ENCODE results near the gene ITIH1.

- TF ChIP-seq CTCF (IDR thresholded peaks at IDR 0.05): no peak
- no peak for TF ChIP-seq PBX3 (IDR thresholded peaks at IDR 0.05)
- TF ChIP-seq MAX (IDR thresholded peaks at IDR 0.05): no peak
- no peak for TF ChIP-seq KDM1A (IDR thresholded peaks at IDR 0.05; ENCODE audit: low read depth)
- no peak for TF ChIP-seq EP300 (IDR thresholded peaks at IDR 0.05)
- TF ChIP-seq PHF8 (IDR thresholded peaks at IDR 0.05; ENCODE audit: borderline replicate concordance, low read depth): no peak
- no peak for TF ChIP-seq POLR2A (IDR thresholded peaks at IDR 0.05; ENCODE audit: low read length)
- no peak for TF ChIP-seq USF2 (IDR thresholded peaks at IDR 0.05)
- no peak for TF ChIP-seq NPAS2 (CRISPR knock-in tag; IDR thresholded peaks at IDR 0.05; ENCODE audit: borderline replicate concordance)
- TF ChIP-seq ELK1 (IDR thresholded peaks at IDR 0.05; ENCODE audit: low read depth, low read length): no peak
- TF ChIP-seq, protein P1, sequence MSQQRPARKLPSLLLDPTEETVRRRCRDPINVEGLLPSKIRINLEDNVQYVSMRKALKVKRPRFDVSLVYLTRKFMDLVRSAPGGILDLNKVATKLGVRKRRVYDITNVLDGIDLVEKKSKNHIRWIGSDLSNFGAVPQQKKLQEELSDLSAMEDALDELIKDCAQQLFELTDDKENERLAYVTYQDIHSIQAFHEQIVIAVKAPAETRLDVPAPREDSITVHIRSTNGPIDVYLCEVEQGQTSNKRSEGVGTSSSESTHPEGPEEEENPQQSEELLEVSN (IDR thresholded peaks at IDR 0.05; ENCODE audit: borderline replicate concordance, low read depth): no peak
Measured at GRCh38 chr3:52730681-52731080, 46.7 kb upstream of the ITIH1 start.

Data from A549 (cell line).